GM06990 (cell line): ENCODE results near the gene MRPL28.
"Not testable (repeated sequence)": the region's sequence is repeated elsewhere in the genome, so short reads cannot be mapped to it uniquely, and the experiment has no call there.

Source experiments
- DNase-seq: peaks from one replicate; pipeline ENCODE4 v3.0.0-alpha.2; 2011; ENCODE audit not compliant: insufficient read length; ENCODE audit errors: extremely low read depth
- H3K27me3 ChIP-seq: replicated peaks from 2 replicates; pipeline ENCODE4 v1.6.0; 2011; ENCODE audit warnings: low read length; ENCODE audit not compliant: control insufficient read depth, insufficient read depth
- H3K36me3 ChIP-seq: 2 replicates; pipeline ENCODE4 v1.5.1; 2011; ENCODE audit warnings: low read length; ENCODE audit not compliant: control insufficient read depth, insufficient read depth
- H3K4me3 ChIP-seq: replicated peaks from 2 replicates; pipeline ENCODE4 v1.5.1; 2011; ENCODE audit warnings: low read depth, mild to moderate bottlenecking, control low read depth, low read length
- CTCF ChIP-seq: IDR thresholded peaks from 2 replicates; pipeline ENCODE4 v1.5.1; 2011; ENCODE audit warnings: low read length, control low read depth, mild to moderate bottlenecking, inconsistent platforms; ENCODE audit not compliant: insufficient read depth, poor library complexity, severe bottlenecking

MRPL28 gene

GRCh38 chr16:392450-393030 lies 22.2 kb upstream of the MRPL28 start:
- Histone ChIP-seq H3K27me3 (no peaks in the 10 kb centered on the region), H3K36me3 (no peaks in the 10 kb centered on the region), H3K4me3 (no peak overlapping the region)
- no peak for DNase-seq
- no peak for TF ChIP-seq CTCF

- DNase-seq: peak; percentile 74
- no peaks in the 10 kb centered on the region for H3K36me3 ChIP-seq
- no peak overlapping the region for H3K4me3 ChIP-seq
- peak; percentile 90 for TF ChIP-seq CTCF
- H3K27me3 ChIP-seq: no peaks in the 10 kb centered on the region
Measured at GRCh38 chr16:391885-392335, 21.6 kb upstream of the MRPL28 start.

GRCh38 chr16:389352-389751 lies 19.0 kb upstream of the MRPL28 start:
- Histone ChIP-seq H3K36me3 (no peaks in the 10 kb centered on the region), H3K27me3 (no peaks in the 10 kb centered on the region), H3K4me3 (no peak overlapping the region)
- no peak for DNase-seq
- TF ChIP-seq CTCF: no peak

- TF ChIP-seq CTCF: peak; percentile 19
- not testable (repeated sequence) for DNase-seq, H3K4me3 ChIP-seq, H3K27me3 ChIP-seq, H3K36me3 ChIP-seq
Measured at GRCh38 chr16:387761-388666, 17.7 kb upstream of the MRPL28 start.

GRCh38 chr16:386641-387156 lies 16.4 kb upstream of the MRPL28 start:
- DNase-seq: no peak
- Histone ChIP-seq H3K4me3 (no peak overlapping the region), H3K36me3 (no peaks in the 10 kb centered on the region), H3K27me3 (no peaks in the 10 kb centered on the region)
- TF ChIP-seq CTCF: no peak
